Measurements from ENCODE around the gene DIP2B. TPM values are rescaled to one million over a fixed set of nuclear protein-coding genes. Genes with fewer than 3 reads are reported as not detected.

Gene DIP2B
- polyA plus RNA-seq, 2 donors, result 7.2 to 10.0 TPM

- no peak overlapping the region for H3K4me3 ChIP-seq (ENCODE audit: low read depth in 1 of 2, low read length in 2 of 2)
- H3K36me3 ChIP-seq (ENCODE audit: control insufficient read depth in 2 of 2, insufficient read depth in 2 of 2, low read length in 1 of 2), result peaks cover 0 to 2% of the 10 kb centered on the region in 2 donors
- H3K4me1 ChIP-seq (ENCODE audit: control insufficient read depth in 2 of 2, insufficient read depth in 2 of 2, low read length in 1 of 2), result no peaks in the 10 kb centered on the region
- WGBS, 2 donors, result 93 to 99% methylated on average over 5 of the region's 5 CpGs
- no peaks in the 10 kb centered on the region for H3K27me3 ChIP-seq (ENCODE audit: control insufficient read depth in 1 of 2, insufficient read depth in 2 of 2, low read length in 2 of 2)
- no peak overlapping the region for H3K27ac ChIP-seq (ENCODE audit: low read depth in 2 of 2, low read length in 1 of 2)
- no peaks in the 10 kb centered on the region for H3K9me3 ChIP-seq (ENCODE audit: control insufficient read depth in 2 of 2, insufficient read depth in 1 of 2, low read depth in 1 of 2, low read length in 1 of 2)
These were observed 267.7 kb downstream of the DIP2B start for GRCh38 chr12:50772470-50772869.

DNA sequence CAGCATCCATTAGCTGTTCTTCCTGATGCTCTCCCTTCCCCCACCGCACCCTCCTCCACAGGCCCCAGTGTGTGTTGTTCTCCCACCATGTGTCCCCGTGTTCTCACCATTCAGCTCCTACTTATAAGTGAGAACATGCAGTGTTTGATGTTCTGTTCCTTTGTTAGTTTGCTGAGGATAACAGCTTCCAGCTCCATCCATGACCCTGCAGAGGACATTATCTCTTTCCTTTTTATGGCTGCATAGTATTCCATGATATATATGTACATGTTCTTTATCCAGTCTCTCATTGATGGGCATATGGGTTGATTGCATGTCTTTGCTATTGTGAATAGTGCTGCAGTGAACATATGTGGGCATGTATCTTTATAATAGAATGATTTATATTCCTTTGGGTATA, 268.1 kb downstream of the DIP2B start:
- H3K4me1 ChIP-seq (ENCODE audit: control insufficient read depth in 2 of 2, insufficient read depth in 2 of 2, low read length in 1 of 2), result no peaks in the 10 kb centered on the region
- WGBS, 2 donors, result 100% methylated on average over 2 of the region's 2 CpGs
- H3K27me3 ChIP-seq (ENCODE audit: control insufficient read depth in 1 of 2, insufficient read depth in 2 of 2, low read length in 2 of 2), result no peaks in the 10 kb centered on the region
- H3K9me3 ChIP-seq (ENCODE audit: control insufficient read depth in 2 of 2, insufficient read depth in 1 of 2, low read depth in 1 of 2, low read length in 1 of 2), result no peaks in the 10 kb centered on the region
- H3K4me3 ChIP-seq (ENCODE audit: low read depth in 1 of 2, low read length in 2 of 2), result no peak overlapping the region
- H3K27ac ChIP-seq (ENCODE audit: low read depth in 2 of 2, low read length in 1 of 2), result no peak overlapping the region
- peaks cover 0 to 2% of the 10 kb centered on the region in 2 donors for H3K36me3 ChIP-seq (ENCODE audit: control insufficient read depth in 2 of 2, insufficient read depth in 2 of 2, low read length in 1 of 2)

GRCh38 chr12:50775251-50775650, 270.5 kb downstream of the DIP2B start:
- Histone ChIP-seq H3K27me3 (ENCODE audit: control insufficient read depth in 1 of 2, insufficient read depth in 2 of 2, low read length in 2 of 2) (no peaks in the 10 kb centered on the region), H3K36me3 (ENCODE audit: control insufficient read depth in 2 of 2, insufficient read depth in 2 of 2, low read length in 1 of 2) (peaks cover 0 to 2% of the 10 kb centered on the region in 2 donors), H3K9me3 (ENCODE audit: control insufficient read depth in 2 of 2, insufficient read depth in 1 of 2, low read depth in 1 of 2, low read length in 1 of 2) (no peaks in the 10 kb centered on the region), H3K4me1 (ENCODE audit: control insufficient read depth in 2 of 2, insufficient read depth in 2 of 2, low read length in 1 of 2) (no peaks in the 10 kb centered on the region), H3K4me3 (ENCODE audit: low read depth in 1 of 2, low read length in 2 of 2) (no peak overlapping the region), H3K27ac (ENCODE audit: low read depth in 2 of 2, low read length in 1 of 2) (no peak overlapping the region)
- 92 to 95% methylated on average over 2 of the region's 2 CpGs for WGBS, 2 donors

GRCh38 chr12:50776749-50777728, 272.3 kb downstream of the DIP2B start:
- WGBS, 2 donors, result 78 to 85% methylated on average over 9 of the region's 9 CpGs
- no peak overlapping the region for H3K27ac ChIP-seq (ENCODE audit: low read depth in 2 of 2, low read length in 1 of 2)
- H3K4me1 ChIP-seq (ENCODE audit: control insufficient read depth in 2 of 2, insufficient read depth in 2 of 2, low read length in 1 of 2), result no peaks in the 10 kb centered on the region
- peaks cover 0 to 2% of the 10 kb centered on the region in 2 donors for H3K36me3 ChIP-seq (ENCODE audit: control insufficient read depth in 2 of 2, insufficient read depth in 2 of 2, low read length in 1 of 2)
- no peak overlapping the region for H3K4me3 ChIP-seq (ENCODE audit: low read depth in 1 of 2, low read length in 2 of 2)
- H3K9me3 ChIP-seq (ENCODE audit: control insufficient read depth in 2 of 2, insufficient read depth in 1 of 2, low read depth in 1 of 2, low read length in 1 of 2), result no peaks in the 10 kb centered on the region
- no peaks in the 10 kb centered on the region for H3K27me3 ChIP-seq (ENCODE audit: control insufficient read depth in 1 of 2, insufficient read depth in 2 of 2, low read length in 2 of 2)

GRCh38 chr12:50778663-50779590, 274.1 kb downstream of the DIP2B start:
- Histone ChIP-seq H3K4me3 (ENCODE audit: low read depth in 1 of 2, low read length in 2 of 2) (no peak overlapping the region), H3K9me3 (ENCODE audit: control insufficient read depth in 2 of 2, insufficient read depth in 1 of 2, low read depth in 1 of 2, low read length in 1 of 2) (no peaks in the 10 kb centered on the region), H3K36me3 (ENCODE audit: control insufficient read depth in 2 of 2, insufficient read depth in 2 of 2, low read length in 1 of 2) (no peaks in the 10 kb centered on the region), H3K4me1 (ENCODE audit: control insufficient read depth in 2 of 2, insufficient read depth in 2 of 2, low read length in 1 of 2) (no peaks in the 10 kb centered on the region), H3K27ac (ENCODE audit: low read depth in 2 of 2, low read length in 1 of 2) (no peak overlapping the region), H3K27me3 (ENCODE audit: control insufficient read depth in 1 of 2, insufficient read depth in 2 of 2, low read length in 2 of 2) (no peaks in the 10 kb centered on the region)
- 90 to 91% methylated on average over 8 of the region's 8 CpGs for WGBS, 2 donors

GRCh38 chr12:50780013-50780412, 275.2 kb downstream of the DIP2B start:
- Histone ChIP-seq H3K36me3 (ENCODE audit: control insufficient read depth in 2 of 2, insufficient read depth in 2 of 2, low read length in 1 of 2) (no peaks in the 10 kb centered on the region), H3K4me3 (ENCODE audit: low read depth in 1 of 2, low read length in 2 of 2) (no peak overlapping the region), H3K27me3 (ENCODE audit: control insufficient read depth in 1 of 2, insufficient read depth in 2 of 2, low read length in 2 of 2) (no peaks in the 10 kb centered on the region), H3K4me1 (ENCODE audit: control insufficient read depth in 2 of 2, insufficient read depth in 2 of 2, low read length in 1 of 2) (peaks cover 0 to 2% of the 10 kb centered on the region in 2 donors), H3K9me3 (ENCODE audit: control insufficient read depth in 2 of 2, insufficient read depth in 1 of 2, low read depth in 1 of 2, low read length in 1 of 2) (no peaks in the 10 kb centered on the region), H3K27ac (ENCODE audit: low read depth in 2 of 2, low read length in 1 of 2) (no peak overlapping the region)
- 89 to 91% methylated on average over 4 of the region's 4 CpGs for WGBS, 2 donors

GRCh38 chr12:50784501-50784900, 279.7 kb downstream of the DIP2B start:
- Histone ChIP-seq H3K4me3 (ENCODE audit: low read depth in 1 of 2, low read length in 2 of 2) (no peak overlapping the region), H3K4me1 (ENCODE audit: control insufficient read depth in 2 of 2, insufficient read depth in 2 of 2, low read length in 1 of 2) (peaks cover 0 to 2% of the 10 kb centered on the region in 2 donors), H3K9me3 (ENCODE audit: control insufficient read depth in 2 of 2, insufficient read depth in 1 of 2, low read depth in 1 of 2, low read length in 1 of 2) (no peaks in the 10 kb centered on the region), H3K36me3 (ENCODE audit: control insufficient read depth in 2 of 2, insufficient read depth in 2 of 2, low read length in 1 of 2) (no peaks in the 10 kb centered on the region), H3K27ac (ENCODE audit: low read depth in 2 of 2, low read length in 1 of 2) (no peak overlapping the region), H3K27me3 (ENCODE audit: control insufficient read depth in 1 of 2, insufficient read depth in 2 of 2, low read length in 2 of 2) (no peaks in the 10 kb centered on the region)
- 87 to 89% methylated on average over 4 of the region's 4 CpGs for WGBS, 2 donors

DNA sequence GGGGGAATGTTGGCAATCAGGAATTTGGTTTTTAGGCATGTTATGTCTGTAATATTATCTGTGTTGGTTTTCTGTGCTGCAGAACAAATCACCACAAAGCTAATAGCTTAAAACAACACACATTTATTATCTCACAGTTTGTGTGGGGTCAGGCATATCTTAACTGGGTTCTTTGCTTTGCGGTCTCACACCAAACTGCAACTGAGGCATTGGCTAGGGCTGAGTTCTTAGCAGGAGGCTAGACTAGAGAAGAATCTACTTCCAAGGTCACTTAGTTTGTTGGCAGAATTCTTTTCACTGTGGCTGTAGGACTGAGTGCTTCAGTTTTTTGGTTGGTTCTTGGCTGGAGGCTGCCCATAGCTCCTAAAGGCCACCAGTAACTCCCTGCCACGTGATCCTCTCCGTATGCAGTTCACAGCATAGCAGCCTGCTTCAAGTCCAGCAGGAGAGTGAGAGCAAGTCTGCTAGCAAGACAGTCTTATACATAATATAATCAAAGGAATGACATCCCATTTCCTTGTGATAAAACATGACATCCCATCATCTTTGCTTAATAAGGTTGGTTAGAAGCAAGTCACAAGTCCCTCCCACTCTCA, 280.7 kb downstream of the DIP2B start:
- 96 to 97% methylated on average over 3 of the region's 3 CpGs for WGBS, 2 donors
- H3K4me1 ChIP-seq (ENCODE audit: control insufficient read depth in 2 of 2, insufficient read depth in 2 of 2, low read length in 1 of 2), result peaks cover 0 to 2% of the 10 kb centered on the region in 2 donors
- no peak overlapping the region for H3K27ac ChIP-seq (ENCODE audit: low read depth in 2 of 2, low read length in 1 of 2)
- H3K27me3 ChIP-seq (ENCODE audit: control insufficient read depth in 1 of 2, insufficient read depth in 2 of 2, low read length in 2 of 2), result no peaks in the 10 kb centered on the region
- H3K4me3 ChIP-seq (ENCODE audit: low read depth in 1 of 2, low read length in 2 of 2), result no peak overlapping the region
- no peaks in the 10 kb centered on the region for H3K9me3 ChIP-seq (ENCODE audit: control insufficient read depth in 2 of 2, insufficient read depth in 1 of 2, low read depth in 1 of 2, low read length in 1 of 2)
- H3K36me3 ChIP-seq (ENCODE audit: control insufficient read depth in 2 of 2, insufficient read depth in 2 of 2, low read length in 1 of 2), result no peaks in the 10 kb centered on the region
